Stomach (tissue), 9 donors: ENCODE results near the gene PTPRU. TPM values are rescaled to one million over a fixed set of nuclear protein-coding genes. Genes with fewer than 3 reads are reported as not detected.

Source experiments
- DNase-seq, 2 donors: peaks; one replicate each; pipeline versions ENCODE4 v3.0.0 to v3.0.0-alpha.2; 2013 to 2019
- H3K27ac ChIP-seq, 5 donors: fragments of 200-600 bp in 4 of 5; sonication (generic) in 4 of 5; one replicate each; pipeline ENCODE4 v1.5.1; 2013 to 2019; ENCODE audit warnings: mild to moderate bottlenecking in 1 of 5, moderate library complexity in 1 of 5
- H3K27me3 ChIP-seq, 3 donors: fragments of 200-600 bp; sonication (generic); one replicate each; pipeline ENCODE4 v1.5.1; 2017 to 2019; ENCODE audit warnings: mixed run types in 1 of 3
- H3K36me3 ChIP-seq, 4 donors: fragments of 200-600 bp; sonication (generic); 1 replicate in 3 of 4; 2 replicates in 1 of 4; pipeline ENCODE4 v1.5.1; 2016 to 2019
- H3K4me1 ChIP-seq, 4 donors: fragments of 200-600 bp; sonication (generic); one replicate each; pipeline ENCODE4 v1.5.1; 2016 to 2019
- H3K4me3 ChIP-seq, 4 donors: fragments of 200-600 bp; sonication (generic) in 3 of 4; one replicate each; pipeline ENCODE4 v1.5.1; 2016 to 2019; ENCODE audit warnings: mild to moderate bottlenecking in 1 of 4
- H3K9me3 ChIP-seq, 4 donors: fragments of 200-600 bp; sonication (generic); one replicate each; pipeline ENCODE4 v1.5.1; 2016 to 2019
- EP300 ChIP-seq: sonication (generic); formaldehyde crosslinking; IDR thresholded peaks from one replicate; pipeline ENCODE4 v1.6.1; 2017; ENCODE audit warnings: antibody characterized with exemption
- POLR2A ChIP-seq, 4 donors: fragments of 450-650 bp; IDR thresholded peaks; one replicate each; pipeline ENCODE4 v1.6.1; 2016; ENCODE audit warnings: antibody characterized with exemption in 4 of 4, control low read depth in 2 of 4, mild to moderate bottlenecking in 1 of 4, moderate library complexity in 1 of 4
- POLR2AphosphoS5 ChIP-seq, 3 donors: sonication (generic); formaldehyde crosslinking; IDR thresholded peaks; one replicate each; pipeline ENCODE4 v1.6.1; 2016; ENCODE audit warnings: antibody characterized with exemption in 3 of 3
- WGBS, 5 donors: extraction: QIAGEN DNeasy Blood & Tissue Kit in 3 of 5; methylation state at CpG; one replicate each; pipeline versions ENCODE4 v1.1.5 to v1.1.7; 2013 to 2018; 5-methylcytosine and 5-hydroxymethylcytosine counted together
- intact Hi-C: fragments of 100-400 bp; cut with DNase I; formaldehyde crosslinking; loops from one replicate; pipeline ENCODE4 v1.15.1; 2023; ENCODE audit warnings: low total_unique reads
- polyA plus RNA-seq, 3 donors: library from polyadenylated mRNA; stranded (reverse); fragments of 200-250 nt; gene quantifications; one replicate each; pipeline ENCODE4 v1.2.3, GENCODE V29; 2013
- total RNA-seq, 5 donors: library from RNA; depleted of rRNA; stranded (reverse); fragments of >200 nt; gene quantifications; one replicate each; pipeline versions ENCODE4 v1.1.0 to v1.2.3, GENCODE V29; 2014 to 2016
- TF ChIP-seq, protein P1 (sequence below), 7 experiments: fragments of 450-650 bp in 4 of 7; fragments of 200-600 bp in 3 of 7; sonication (generic) in 3 of 7; IDR thresholded peaks; one replicate each; pipeline ENCODE4 v1.5.1; 2016 to 2019; ENCODE audit warnings: antibody characterized with exemption in 7 of 7, control low read depth in 2 of 7, mild to moderate bottlenecking in 1 of 7
- donor health status: healthy with polysubstance abuse.
- donor health status: Bipolar disorder and iron deficiency.
- donor health status: healthy.

PTPRU gene
- total and polyA plus RNA-seq, 8 donors, result 0.29 to 17.5 (median 6.2) TPM

DNA sequence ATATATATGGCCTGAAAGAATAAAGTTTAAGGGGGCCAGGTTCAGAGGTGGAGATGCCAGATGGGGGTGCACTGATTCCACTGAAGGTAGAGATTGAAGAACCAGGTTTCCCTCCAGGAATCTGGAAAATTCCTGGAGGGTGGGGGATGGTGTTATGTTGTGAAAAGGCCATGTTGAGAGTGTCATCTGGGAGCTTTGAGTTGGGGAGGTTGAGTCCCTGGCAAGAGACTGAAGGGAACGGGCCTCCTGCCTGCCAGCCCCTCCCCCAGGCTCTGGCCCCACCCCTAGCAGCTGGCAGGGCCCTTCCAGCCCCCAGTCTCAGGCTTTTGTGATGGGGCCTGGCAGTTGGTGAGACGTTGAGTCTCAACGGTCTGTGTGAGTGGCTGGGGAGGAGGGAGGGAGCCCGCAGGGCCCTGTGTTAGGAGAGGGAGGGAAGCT lies 4.1 kb downstream of the PTPRU start:
- WGBS, 5 donors, result 29 to 62% (median 40%) methylated on average over 1 to 4 of the region's 4 CpGs
- intact Hi-C loops, result loop anchor here (10.0 kb wide), 1 partner anchor 214 kb away; no protein-coding TSS in a partner anchor
- Histone ChIP-seq H3K4me3 (no peak overlapping the region), H3K4me1 (peaks cover 13 to 36% (median 29%) of the 10 kb centered on the region in 4 donors), H3K36me3 (no peaks in the 10 kb centered on the region), H3K27ac (no peak overlapping the region), H3K27me3 (peaks cover 0 to 38% (median 7%) of the 10 kb centered on the region in 3 donors), H3K9me3 (no peaks in the 10 kb centered on the region)
- peak in 1 of 2 donors; percentile 45 for DNase-seq
- TF ChIP-seq, protein P1, sequence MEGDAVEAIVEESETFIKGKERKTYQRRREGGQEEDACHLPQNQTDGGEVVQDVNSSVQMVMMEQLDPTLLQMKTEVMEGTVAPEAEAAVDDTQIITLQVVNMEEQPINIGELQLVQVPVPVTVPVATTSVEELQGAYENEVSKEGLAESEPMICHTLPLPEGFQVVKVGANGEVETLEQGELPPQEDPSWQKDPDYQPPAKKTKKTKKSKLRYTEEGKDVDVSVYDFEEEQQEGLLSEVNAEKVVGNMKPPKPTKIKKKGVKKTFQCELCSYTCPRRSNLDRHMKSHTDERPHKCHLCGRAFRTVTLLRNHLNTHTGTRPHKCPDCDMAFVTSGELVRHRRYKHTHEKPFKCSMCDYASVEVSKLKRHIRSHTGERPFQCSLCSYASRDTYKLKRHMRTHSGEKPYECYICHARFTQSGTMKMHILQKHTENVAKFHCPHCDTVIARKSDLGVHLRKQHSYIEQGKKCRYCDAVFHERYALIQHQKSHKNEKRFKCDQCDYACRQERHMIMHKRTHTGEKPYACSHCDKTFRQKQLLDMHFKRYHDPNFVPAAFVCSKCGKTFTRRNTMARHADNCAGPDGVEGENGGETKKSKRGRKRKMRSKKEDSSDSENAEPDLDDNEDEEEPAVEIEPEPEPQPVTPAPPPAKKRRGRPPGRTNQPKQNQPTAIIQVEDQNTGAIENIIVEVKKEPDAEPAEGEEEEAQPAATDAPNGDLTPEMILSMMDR (IDR thresholded peaks at IDR 0.05), result no peak
- TF ChIP-seq POLR2A (IDR thresholded peaks at IDR 0.05) (no peak), EP300 (no peak), POLR2AphosphoS5 (IDR thresholded peaks at IDR 0.05) (no peak)

GRCh38 chr1:29240986-29241385 lies 4.7 kb downstream of the PTPRU start:
- Histone ChIP-seq H3K27me3 (peaks cover 0 to 38% (median 7%) of the 10 kb centered on the region in 3 donors), H3K27ac (no peak overlapping the region), H3K4me1 (peaks cover 13 to 33% (median 27%) of the 10 kb centered on the region in 4 donors), H3K4me3 (no peak overlapping the region), H3K9me3 (no peaks in the 10 kb centered on the region), H3K36me3 (no peaks in the 10 kb centered on the region)
- intact Hi-C loops, result loop anchor here (10.0 kb wide), 1 partner anchor 214 kb away; no protein-coding TSS in a partner anchor
- TF ChIP-seq, protein P1 (IDR thresholded peaks at IDR 0.05), result no peak
- no peak for TF ChIP-seq POLR2A (IDR thresholded peaks at IDR 0.05)
- TF ChIP-seq POLR2AphosphoS5 (IDR thresholded peaks at IDR 0.05), result no peak
- WGBS, 5 donors, result 76 to 100% (median 79%) methylated on average over 2 of the region's 2 CpGs
- no peak for DNase-seq

DNA sequence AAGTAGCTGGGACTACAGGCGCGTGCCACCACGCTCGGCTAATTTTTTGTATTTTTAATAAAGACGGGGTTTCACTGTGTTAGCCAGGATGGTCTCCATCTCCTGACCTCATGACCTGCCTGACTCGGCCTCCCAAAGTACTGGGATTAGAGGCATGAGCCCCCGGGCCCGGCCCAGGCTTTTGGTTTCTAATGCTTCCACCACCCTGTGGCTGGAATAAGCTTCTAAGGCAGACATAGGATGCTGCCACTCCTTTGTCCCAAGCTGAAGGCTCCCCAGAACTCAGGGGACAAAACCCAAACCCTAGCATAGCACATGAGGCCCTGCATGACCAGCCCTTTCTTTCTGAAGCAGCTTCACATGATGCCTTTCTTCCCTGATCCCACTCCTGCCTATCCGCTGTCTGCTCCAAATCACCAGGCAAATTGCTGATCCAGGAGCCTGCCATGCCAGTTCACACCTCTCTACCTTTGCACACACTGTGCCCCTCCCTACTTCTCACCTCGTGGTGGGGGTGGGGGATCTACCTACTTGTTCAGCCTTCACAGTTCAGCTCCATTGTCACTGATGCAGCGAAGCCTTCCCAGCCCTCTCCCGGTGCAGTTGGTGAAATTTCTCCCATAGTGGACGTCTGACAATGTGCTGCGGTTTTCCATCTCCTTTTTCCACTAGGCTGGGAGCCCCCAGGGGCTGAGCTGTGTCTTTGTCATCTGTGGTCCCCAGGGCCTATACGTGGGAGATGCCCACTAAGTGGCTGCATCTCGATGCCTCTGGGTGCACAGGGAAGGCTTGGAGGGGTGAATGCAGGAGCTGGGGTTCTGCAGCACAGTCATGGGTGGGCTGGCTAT lies 6.9 kb downstream of the PTPRU start:
- no peak for DNase-seq
- Histone ChIP-seq H3K9me3 (no peaks in the 10 kb centered on the region), H3K4me3 (no peak overlapping the region), H3K4me1 (peaks cover 2 to 14% (median 9%) of the 10 kb centered on the region in 4 donors), H3K27me3 (peaks cover 0 to 22% (median 0%) of the 10 kb centered on the region in 3 donors), H3K36me3 (no peaks in the 10 kb centered on the region), H3K27ac (no peak overlapping the region)
- TF ChIP-seq EP300 (no peak), POLR2A (IDR thresholded peaks at IDR 0.05) (no peak), POLR2AphosphoS5 (IDR thresholded peaks at IDR 0.05) (no peak)
- TF ChIP-seq, protein P1 (IDR thresholded peaks at IDR 0.05), result no peak
- intact Hi-C loops, result loop anchor here (10.0 kb wide), 1 partner anchor 212 kb away; no protein-coding TSS in a partner anchor
- 79 to 84% (median 80%) methylated on average over 16 of the region's 16 CpGs for WGBS, 5 donors

GRCh38 chr1:29243871-29244200 lies 7.5 kb downstream of the PTPRU start:
- WGBS, 5 donors, result 55 to 68% (median 61%) methylated on average over 3 of the region's 3 CpGs
- no peak overlapping the region for H3K4me3 ChIP-seq
- TF ChIP-seq, protein P1 (IDR thresholded peaks at IDR 0.05), result no peak
- no peak for TF ChIP-seq POLR2A (IDR thresholded peaks at IDR 0.05)
- TF ChIP-seq POLR2AphosphoS5 (IDR thresholded peaks at IDR 0.05), result no peak
- no peak for TF ChIP-seq EP300
- peak in 1 of 2 donors; percentile 34 for DNase-seq
- H3K4me1 ChIP-seq, result peaks cover 0 to 13% (median 3%) of the 10 kb centered on the region in 4 donors
- intact Hi-C loops, result loop anchor here (10.0 kb wide), 1 partner anchor 211 kb away; no protein-coding TSS in a partner anchor
- H3K27ac ChIP-seq, result no peak overlapping the region
- H3K27me3 ChIP-seq, result peaks cover 0 to 16% (median 0%) of the 10 kb centered on the region in 3 donors
- H3K36me3 ChIP-seq, result no peaks in the 10 kb centered on the region
- no peaks in the 10 kb centered on the region for H3K9me3 ChIP-seq
